ENCODE measurements around the gene NFAM1. TPM values are rescaled to one million over a fixed set of nuclear protein-coding genes. Genes with fewer than 3 reads are reported as not detected.
A peak's percentile ranks its signal among the peaks of the same experiment; 100 is the strongest.

The NFAM1 gene
- total and polyA plus RNA-seq, 8 donors, result 0.74 to 28.0 (median 0.95) TPM

GRCh38 chr22:42383851-42384417, 48.3 kb downstream of the NFAM1 start:
- peaks cover 0 to 48% of the 10 kb centered on the region in 2 donors for H3K36me3 ChIP-seq
- no peaks in the 10 kb centered on the region for H3K9me3 ChIP-seq
- no peaks in the 10 kb centered on the region for H3K4me1 ChIP-seq
- intact Hi-C loops (cut with DNase I), result no loop called here
- ATAC-seq (no peak), DNase-seq (peak in 1 of 4 donors; percentile 33)
- H3K27ac ChIP-seq, result no peak overlapping the region
- TF ChIP-seq, protein P1, sequence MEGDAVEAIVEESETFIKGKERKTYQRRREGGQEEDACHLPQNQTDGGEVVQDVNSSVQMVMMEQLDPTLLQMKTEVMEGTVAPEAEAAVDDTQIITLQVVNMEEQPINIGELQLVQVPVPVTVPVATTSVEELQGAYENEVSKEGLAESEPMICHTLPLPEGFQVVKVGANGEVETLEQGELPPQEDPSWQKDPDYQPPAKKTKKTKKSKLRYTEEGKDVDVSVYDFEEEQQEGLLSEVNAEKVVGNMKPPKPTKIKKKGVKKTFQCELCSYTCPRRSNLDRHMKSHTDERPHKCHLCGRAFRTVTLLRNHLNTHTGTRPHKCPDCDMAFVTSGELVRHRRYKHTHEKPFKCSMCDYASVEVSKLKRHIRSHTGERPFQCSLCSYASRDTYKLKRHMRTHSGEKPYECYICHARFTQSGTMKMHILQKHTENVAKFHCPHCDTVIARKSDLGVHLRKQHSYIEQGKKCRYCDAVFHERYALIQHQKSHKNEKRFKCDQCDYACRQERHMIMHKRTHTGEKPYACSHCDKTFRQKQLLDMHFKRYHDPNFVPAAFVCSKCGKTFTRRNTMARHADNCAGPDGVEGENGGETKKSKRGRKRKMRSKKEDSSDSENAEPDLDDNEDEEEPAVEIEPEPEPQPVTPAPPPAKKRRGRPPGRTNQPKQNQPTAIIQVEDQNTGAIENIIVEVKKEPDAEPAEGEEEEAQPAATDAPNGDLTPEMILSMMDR (IDR thresholded peaks at IDR 0.05), result no peak
- H3K27me3 ChIP-seq, result no peaks in the 10 kb centered on the region
- H3K4me3 ChIP-seq, result no peak overlapping the region

GRCh38 chr22:42383287-42383686, 48.9 kb downstream of the NFAM1 start:
- TF ChIP-seq, protein P1 (IDR thresholded peaks at IDR 0.05), result no peak
- no peak for ATAC-seq
- Histone ChIP-seq H3K27ac (no peak overlapping the region), H3K4me1 (no peaks in the 10 kb centered on the region), H3K27me3 (no peaks in the 10 kb centered on the region), H3K36me3 (peaks cover 0 to 44% of the 10 kb centered on the region in 2 donors), H3K4me3 (no peak overlapping the region), H3K9me3 (no peaks in the 10 kb centered on the region)
- intact Hi-C loops (cut with DNase I), result no loop called here
- no peak for DNase-seq

DNA sequence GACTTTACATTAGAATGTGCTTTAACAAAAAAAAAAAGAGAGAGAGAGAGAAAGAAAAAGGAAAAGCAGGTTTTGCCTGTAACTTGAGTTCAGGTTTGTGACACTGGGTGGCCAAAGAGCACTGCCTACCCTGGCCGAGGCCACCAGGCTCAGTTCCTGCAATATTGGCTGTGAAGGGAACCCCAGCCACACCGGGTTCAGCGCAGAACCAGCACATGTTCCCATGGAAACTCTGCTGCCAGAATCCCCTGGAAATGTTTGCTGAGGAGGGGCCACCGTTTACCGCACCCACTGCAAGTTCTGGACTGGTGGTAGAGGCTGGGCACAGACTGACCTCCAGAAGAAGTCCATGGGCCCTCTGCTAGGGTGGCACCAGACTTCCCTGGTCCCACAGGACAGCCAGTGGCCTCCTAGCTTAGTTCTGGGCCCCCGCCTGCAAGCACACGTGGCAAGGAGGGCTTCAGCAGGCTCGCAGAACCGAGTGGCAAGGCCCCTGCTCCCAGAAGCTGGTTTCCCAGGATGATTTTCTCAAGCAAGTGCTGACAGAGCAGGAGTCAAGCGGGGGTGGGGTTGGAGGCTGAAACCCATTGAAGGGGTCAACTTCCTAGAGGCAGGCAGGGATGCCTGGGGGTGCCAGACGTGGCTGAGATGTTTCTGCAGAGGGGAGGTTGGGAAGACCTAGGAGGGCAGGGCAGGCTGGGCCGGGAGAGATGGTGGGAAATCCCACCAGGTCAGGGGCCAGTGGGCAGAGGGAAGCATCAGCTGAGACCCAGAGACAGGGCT, 51.2 kb downstream of the NFAM1 start:
- Histone ChIP-seq H3K27me3 (no peaks in the 10 kb centered on the region), H3K4me3 (no peak overlapping the region), H3K4me1 (peaks cover 0 to 11% of the 10 kb centered on the region in 2 donors), H3K27ac (no peak overlapping the region), H3K36me3 (peaks cover 0 to 35% of the 10 kb centered on the region in 2 donors), H3K9me3 (no peaks in the 10 kb centered on the region)
- DNase-seq (peak in 1 of 4 donors; percentile 53), ATAC-seq (no peak)
- intact Hi-C loops (cut with DNase I), result no loop called here
- TF ChIP-seq, protein P1 (IDR thresholded peaks at IDR 0.05), result no peak

GRCh38 chr22:42379966-42380537, 52.2 kb downstream of the NFAM1 start:
- no peak for ATAC-seq
- TF ChIP-seq, protein P1 (IDR thresholded peaks at IDR 0.05), result no peak
- intact Hi-C loops (cut with DNase I), result no loop called here

More at GRCh38 chr22:42379966-42380537, 52.2 kb downstream of the NFAM1 start:
- no peaks in the 10 kb centered on the region for H3K27me3 ChIP-seq
- DNase-seq, result peak in 1 of 4 donors; percentile 45
- H3K4me3 ChIP-seq, result no peak overlapping the region
- H3K27ac ChIP-seq, result no peak overlapping the region
- H3K36me3 ChIP-seq, result peaks cover 0 to 26% of the 10 kb centered on the region in 2 donors
- H3K4me1 ChIP-seq, result peaks cover 0 to 20% of the 10 kb centered on the region in 2 donors
- no peaks in the 10 kb centered on the region for H3K9me3 ChIP-seq
